Measurements from ENCODE around the gene KAT5.
"Not testable (repeated sequence)": the region's sequence is repeated elsewhere in the genome, so short reads cannot be mapped to it uniquely, and the experiment has no call there.

Gene KAT5

DNA sequence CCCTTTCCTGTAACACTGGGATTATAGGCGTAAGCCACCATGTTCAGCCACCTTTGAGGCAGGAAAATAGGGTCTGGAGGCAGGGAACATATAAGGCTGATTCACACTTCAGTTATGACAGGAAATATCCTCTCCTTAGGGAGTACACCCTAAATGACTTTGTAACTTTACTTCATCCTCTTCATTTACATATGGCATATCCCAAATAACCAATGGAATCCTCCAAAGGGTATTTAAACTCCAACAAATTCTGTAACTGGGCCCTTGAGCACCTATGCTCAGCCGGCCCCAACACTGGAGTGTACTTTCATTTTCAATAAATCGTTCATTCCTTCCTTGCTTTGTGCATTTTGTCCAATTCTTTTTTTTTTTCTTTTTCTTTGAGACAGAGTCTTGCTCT lies 1.6 kb upstream of the KAT5 start:
- no peak for DNase-seq

DNA sequence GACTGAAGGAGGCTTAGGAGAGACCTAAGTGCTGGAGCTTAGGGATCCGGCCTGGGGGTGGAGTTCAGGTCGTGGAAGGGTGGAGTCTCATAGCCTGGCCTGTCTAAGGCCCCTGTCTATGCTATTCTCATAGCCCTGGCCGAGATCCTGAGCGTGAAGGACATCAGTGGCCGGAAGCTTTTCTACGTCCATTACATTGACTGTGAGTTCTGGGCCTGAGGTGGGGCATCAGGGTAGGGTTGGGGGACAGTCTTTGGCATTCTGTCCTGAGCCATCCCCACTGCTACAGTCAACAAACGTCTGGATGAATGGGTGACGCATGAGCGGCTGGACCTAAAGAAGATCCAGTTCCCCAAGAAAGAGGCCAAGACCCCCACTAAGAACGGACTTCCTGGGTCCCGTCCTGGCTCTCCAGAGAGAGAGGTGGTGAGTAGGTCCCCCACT lies 603 bp downstream of the KAT5 start:
- DNase-seq, result no peak

DNA sequence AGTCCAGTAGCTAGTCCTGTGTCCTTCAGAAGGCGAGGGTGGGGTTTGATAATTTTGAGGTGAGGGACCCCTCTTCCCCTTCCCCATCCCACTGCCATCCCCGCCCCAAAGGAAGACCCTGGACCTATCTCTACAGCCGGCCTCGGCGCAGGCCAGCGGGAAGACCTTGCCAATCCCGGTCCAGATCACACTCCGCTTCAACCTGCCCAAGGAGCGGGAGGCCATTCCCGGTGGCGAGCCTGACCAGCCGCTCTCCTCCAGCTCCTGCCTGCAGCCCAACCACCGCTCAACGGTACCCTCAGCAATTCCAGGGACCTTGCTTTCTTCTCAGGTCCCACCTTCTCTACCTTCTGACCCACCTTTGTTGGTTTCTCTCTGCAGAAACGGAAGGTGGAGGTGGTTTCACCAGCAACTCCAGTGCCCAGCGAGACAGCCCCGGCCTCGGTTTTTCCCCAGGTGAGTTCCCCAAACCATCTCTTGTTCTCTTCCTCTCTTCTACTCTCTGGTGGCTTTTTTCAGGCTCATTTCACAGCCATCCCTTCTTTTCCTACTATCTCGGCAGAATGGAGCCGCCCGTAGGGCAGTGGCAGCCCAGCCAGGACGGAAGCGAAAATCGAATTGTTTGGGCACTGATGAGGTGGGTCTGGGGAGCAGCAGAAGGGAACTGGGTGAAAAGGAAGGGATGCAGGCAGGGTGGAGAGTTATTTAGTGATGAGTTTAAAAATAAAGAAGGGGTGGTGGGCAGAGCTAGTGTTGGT lies 1.3 kb downstream of the KAT5 start:
- no peak for DNase-seq

DNA sequence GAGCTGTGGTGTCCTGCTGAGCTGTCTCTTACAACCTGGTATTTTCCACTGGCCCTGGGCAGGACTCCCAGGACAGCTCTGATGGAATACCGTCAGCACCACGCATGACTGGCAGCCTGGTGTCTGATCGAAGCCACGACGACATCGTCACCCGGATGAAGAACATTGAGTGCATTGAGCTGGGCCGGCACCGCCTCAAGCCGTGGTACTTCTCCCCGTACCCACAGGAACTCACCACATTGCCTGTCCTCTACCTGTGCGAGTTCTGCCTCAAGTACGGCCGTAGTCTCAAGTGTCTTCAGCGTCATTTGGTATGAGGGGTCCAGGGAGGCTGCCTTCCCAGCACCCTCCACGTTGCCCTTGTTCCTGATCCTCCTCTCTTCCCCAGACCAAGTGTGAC lies 2.4 kb downstream of the KAT5 start:
- no peak for DNase-seq

DNA sequence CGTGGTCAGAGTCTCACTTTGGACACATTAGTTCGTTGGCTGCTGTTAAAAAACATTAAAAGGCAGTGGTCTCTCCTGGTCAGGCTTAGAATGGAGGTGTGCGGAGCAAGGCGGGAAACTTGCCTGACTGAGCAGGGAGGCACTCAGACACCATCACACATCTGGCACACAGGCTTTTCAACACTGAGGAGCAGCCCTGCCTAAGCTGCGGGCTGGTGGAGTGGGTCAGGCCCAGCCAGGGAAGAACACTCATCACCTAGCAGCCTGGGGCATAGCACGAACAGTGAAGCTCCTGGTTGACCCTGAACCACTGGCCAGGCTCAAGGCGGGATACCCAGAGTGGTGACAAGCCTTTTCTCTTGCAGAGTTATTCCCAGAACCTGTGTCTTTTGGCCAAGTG lies 4.2 kb downstream of the KAT5 start:
- DNase-seq, result no peak

DNA sequence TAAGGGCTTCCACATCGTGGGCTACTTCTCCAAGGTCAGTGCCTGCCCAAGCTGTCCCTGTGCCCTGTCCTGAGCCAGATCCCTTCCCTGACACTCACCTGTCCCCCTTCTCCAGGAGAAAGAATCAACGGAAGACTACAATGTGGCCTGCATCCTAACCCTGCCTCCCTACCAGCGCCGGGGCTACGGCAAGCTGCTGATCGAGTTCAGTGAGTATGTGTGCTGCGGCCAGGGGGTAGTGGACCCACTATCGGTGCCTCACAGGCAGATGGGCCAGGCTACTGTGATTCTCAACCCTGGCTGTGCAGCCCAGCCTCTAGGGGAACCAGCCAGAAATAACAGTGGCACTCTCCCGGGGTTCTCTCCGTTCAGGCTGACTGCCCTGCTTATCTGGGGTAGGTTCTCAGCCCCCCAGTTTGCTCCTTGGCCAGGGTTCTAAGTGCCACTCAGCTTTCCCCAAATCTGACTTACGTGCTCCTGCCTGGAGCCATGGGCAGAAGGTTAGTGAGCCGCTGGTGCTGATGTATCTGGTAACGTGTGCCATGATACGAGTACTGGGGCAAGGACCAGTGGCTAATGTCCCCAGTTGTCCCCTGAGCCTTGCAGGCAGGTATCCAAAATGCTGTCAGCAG lies 4.8 kb downstream of the KAT5 start:
- DNase-seq, result no peak

DNA sequence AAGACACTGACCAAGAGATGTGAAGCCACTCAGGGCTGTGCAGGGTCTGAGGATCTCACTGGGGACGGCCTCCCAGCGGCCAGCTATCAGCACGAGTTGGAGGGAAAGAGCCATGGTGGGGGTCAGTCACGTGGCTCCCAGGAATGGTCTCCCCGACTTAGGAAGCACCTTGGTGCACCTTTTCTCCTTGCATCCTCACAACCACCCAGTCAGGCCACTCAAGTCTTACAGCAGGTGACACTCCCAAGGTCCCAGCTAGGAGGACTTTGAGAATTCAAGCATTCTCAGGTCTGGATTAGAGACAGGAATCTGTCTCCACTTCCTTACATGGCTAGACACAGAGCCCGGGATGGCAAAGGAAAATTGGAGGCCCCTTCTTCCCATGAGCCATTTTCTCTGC lies 5.9 kb downstream of the KAT5 start:
- DNase-seq, result no peak

DNA sequence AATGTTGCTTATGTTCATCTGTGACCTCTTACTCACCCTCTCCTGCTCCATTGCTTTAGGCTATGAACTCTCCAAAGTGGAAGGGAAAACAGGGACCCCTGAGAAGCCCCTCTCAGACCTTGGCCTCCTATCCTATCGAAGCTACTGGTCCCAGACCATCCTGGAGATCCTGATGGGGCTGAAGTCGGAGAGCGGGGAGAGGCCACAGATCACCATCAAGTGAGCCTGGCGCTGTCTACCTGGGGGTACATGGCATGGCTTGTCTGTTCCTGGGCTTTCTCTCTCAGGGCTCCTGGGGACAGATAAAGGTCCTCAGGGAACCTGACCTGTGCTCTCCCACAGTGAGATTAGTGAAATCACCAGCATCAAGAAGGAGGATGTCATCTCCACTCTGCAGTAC lies 6.5 kb downstream of the KAT5 start:
- DNase-seq, result no peak

DNA sequence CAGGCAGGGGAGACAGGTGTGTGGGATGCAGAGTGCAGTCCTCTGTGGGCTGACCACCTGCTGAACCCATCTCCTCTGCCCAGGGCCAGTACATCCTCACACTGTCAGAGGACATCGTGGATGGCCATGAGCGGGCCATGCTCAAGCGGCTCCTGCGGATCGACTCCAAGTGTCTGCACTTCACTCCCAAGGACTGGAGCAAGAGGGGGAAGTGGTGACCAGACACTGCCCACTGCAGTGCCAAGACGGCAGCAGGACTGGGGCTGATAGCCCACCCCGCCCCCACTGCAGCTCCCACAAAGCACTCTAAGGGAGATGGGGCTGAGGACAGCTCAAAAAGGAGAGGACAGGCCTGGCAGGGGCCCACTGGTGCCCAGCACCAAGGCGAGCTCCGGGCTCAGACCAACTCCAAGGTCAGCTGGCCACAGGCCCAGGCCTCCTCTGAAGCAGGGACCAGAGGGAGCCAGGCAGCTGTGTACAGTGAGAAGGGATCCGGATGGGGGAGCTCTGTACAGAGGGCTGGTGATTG lies 7.0 kb downstream of the KAT5 start:
- no peak for DNase-seq

DNA sequence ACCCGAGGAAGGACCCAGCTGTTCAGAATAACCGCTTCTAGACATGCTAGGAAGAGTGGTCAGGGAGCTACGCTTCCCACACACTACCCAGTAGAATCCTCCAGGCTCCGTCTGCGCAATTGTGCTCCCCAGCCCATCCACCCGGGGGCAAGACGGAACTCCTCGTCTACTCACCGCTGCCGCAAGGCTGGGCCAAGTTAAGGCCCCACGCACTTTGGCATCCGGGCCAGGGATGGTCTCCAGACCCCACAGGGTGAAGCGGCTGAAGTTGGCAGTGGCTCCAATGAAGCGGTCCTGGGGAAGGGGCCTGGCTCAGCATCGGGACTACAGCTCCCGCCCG lies 7.8 kb downstream of the KAT5 start:
- peak; percentile 70 for DNase-seq

DNA sequence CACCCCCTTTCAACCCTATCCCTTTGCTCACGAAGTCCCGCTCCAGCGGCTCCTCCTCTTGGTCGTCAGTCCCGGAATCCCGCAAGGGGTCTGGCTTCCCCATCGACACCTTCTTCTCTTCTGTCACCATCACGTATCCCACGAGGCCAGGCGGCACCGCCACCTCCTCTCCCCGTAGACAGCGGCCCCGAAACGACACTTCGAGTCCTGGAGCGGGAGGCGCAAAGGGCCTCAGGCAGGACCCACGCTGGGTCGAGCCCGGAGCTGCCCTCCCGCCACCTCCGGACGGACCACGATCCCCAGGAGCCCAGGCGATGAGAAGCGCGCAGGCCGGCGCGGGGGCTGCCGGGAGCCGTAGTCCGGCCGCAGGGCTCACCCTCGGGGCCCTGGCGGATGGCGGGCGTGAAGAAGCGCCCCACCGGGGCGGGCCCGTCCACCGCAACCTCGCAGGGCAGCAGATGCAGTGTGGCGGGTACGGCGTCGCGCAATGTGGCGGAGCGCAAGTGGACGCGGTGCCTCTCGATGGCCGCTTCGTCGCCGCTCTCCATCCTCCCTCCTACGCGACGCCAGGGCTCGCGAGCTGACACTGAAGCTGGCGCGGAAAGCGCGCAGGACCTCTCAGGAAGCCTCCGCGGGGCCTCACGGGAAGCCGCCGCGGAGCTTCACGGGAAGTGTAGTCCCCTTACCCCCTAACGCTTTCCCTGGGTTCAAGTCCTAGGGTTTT lies 8.3 kb downstream of the KAT5 start, which contains the start of gene RNASEH2C:
Gene RNASEH2C, minus strand, starts transcription at position 588 of the 724 bp plus-strand sequence. Its CDS starts 40 bp downstream, at position 548.
- peak; percentile 90 for DNase-seq

DNA sequence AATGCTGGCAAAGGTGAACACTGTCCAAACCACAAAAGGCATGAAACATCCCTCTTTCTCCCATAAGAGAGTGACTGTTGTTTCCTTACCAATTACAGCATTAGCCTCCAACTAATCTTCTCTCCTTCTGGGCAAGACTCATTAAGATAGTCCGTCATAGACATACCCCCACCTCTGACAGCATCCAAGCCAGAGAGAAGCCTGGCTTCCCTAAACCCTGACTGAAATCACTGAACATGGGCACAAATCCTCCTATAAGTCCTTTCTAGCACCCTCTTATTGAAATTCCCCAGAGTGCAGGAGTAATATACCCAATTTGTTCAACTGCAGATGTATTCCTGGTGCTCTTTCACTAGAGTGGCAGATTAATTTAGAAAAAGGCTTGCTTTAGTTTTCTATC lies 10.2 kb downstream of the KAT5 start:
- no peak for DNase-seq

DNA sequence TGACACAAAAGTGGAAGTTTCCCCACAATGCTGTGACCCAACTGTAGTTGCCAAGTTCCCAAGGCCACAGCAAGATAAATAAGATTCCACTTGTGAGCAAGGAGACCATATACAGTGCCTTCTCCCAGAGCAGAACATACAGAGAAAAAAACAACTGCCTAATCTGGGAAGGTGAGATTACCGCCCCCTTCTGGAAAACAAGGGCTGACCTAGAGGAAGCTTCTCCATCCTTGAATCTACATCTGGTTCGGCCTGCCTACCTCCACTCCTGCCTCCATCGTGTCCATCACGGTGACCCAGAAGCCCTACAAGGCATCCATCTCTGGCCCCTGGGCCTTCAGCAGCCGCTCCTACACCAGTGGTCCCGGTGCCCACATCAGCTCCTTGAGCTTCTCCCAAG lies 14.6 kb downstream of the KAT5 start:
- DNase-seq, result no peak

DNA sequence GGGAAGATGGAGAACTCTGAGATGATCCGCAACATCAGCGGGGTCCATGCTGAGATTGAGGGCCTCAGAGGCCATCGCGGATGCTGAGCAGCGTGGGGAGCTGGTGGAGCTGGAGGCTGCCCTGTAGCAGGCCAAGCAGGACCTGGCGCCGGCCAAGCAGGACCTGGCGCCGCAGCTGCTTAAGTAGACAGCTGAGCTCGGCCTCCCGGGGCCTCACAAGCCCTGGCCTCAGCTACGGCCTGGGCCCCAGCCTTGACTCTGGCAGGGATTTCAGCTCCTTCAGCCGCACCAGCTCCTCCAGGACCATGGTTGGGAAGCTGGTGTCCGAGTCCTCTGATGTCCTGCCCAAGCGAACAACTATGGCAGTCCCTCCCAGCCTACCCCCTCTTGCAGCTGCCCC lies 15.8 kb downstream of the KAT5 start:
- no peak for DNase-seq

DNA sequence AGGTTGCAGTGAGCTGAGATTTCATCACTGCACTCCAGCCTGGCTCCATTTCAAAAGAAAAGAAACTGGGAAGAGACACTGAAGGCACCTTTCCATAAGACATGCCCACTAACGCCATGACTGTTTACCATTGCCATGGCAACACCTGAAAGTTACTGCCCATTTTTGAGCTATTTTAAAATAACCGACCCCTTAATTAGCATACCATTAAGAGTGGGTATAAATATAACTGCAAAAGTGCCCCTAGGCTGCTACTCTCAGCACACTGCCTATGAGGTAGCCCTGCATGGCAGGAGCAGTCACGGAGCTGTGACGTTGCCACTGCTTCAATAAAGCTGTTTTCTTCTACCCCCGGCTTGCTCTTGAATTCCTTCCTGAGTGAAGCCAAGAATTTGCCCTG lies 18.4 kb downstream of the KAT5 start:
- no peak for DNase-seq

DNA sequence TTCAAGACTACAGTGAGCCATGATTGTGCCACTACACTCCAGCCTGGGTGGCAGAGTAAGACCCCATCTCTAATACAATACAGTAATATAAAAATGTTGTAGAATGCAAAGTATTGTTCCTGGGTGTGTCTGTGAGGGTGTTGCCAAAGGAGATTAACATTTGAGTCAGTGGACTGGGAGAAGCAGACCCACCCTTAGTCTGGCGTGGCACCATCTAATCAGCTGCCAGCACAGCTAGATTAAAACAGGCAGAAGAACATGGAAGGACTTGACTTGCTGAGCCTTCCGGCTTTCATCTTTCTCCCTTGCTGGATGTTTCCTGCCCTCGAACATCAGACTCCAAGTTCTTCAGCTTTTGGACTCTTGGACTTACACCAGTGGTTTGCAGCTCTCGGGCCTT lies 23.1 kb downstream of the KAT5 start:
- not testable (repeated sequence) for DNase-seq

DNA sequence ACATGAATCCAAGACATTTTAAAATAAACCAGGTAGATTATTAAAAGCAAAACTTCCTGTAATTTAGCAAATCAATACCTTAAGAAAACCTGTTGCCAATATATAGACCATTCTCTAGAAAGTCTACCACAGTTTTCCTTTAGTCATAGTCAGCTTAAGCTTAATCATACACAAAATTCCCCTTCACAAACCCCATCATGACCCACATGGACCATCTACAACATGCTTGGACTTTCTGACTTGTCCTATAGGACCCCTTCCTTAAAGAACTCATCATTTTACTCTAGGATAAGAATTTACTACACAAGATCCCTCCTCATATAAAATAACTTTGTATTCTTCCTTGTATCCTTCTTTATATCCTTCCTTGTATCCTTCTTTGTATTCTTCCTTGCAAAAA lies 24.8 kb downstream of the KAT5 start:
- no peak for DNase-seq

DNA sequence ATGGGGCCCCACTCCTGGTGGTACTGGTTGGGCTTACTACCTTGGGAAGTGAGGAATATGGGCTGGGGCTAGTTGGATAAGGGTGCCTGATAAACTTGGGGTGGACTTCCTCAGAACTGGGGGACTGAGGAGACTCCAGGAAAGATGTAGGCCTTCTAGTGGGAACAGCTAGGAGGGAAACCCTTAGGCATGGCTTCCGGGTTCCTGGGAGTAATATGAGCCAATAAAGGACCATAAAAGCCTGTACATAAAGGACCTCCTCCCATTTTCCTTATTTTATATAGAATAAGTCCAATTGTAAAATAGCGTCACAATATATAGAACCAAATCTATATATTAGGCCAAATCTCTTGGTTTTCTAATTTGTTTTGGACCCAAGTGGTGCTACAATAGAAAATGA lies 27.0 kb downstream of the KAT5 start:
- no peak for DNase-seq

DNA sequence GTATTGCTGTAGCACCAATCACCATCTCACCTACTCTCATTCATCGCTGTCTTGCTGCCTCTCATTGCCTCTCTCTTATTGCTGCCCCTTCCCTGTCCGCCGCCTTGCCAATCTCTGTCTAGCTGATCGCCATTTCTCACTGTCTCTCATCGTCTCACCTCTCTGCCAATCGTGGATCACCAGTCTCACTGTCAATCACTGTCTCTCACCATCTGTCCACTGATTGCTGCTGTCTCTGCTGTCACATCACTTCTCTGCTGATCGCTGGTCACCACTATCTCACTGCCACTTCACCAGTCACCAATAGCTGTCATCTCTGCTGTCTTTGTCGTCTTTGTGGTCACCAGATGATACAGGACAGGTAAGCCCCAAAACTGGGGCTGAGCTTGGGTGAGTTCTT lies 29.1 kb downstream of the KAT5 start:
- no peak for DNase-seq

DNA sequence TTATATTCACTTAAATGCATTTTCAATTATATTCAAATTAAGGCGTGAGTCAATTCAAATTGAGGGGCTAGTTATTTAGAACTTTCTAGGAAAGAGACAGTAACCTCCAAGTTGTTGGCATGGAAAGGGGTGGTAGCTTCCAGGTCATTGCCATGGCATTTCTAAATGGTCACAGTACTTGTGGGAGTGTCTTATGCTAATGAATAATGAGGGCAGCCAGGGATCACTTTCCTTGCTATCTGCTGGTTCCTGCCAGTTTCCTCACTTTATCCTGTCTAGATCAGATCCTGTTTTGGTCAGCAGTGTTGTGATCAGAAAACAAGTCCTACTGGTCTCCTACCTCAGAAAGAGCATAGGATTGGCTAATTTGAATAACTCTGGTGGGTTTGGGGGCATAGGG lies 30.3 kb downstream of the KAT5 start:
- no peak for DNase-seq

DNA sequence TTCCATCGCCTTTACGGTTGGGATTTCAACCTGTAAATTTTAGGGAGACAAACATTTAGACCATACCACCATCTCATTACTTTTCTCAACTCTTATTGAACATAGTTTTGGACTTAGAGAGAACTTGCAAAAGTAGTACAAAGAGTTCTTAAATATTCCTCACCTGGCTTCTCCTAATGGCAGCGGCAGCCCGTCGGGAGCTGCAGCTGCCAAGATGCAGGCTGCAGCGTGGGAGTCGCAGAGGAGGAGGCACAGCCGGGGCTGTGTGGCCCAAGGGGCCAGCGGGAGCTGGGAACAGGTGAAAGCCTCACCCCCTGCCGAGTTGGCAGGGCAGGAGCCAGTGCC lies 31.6 kb downstream of the KAT5 start:
- no peak for DNase-seq

DNA sequence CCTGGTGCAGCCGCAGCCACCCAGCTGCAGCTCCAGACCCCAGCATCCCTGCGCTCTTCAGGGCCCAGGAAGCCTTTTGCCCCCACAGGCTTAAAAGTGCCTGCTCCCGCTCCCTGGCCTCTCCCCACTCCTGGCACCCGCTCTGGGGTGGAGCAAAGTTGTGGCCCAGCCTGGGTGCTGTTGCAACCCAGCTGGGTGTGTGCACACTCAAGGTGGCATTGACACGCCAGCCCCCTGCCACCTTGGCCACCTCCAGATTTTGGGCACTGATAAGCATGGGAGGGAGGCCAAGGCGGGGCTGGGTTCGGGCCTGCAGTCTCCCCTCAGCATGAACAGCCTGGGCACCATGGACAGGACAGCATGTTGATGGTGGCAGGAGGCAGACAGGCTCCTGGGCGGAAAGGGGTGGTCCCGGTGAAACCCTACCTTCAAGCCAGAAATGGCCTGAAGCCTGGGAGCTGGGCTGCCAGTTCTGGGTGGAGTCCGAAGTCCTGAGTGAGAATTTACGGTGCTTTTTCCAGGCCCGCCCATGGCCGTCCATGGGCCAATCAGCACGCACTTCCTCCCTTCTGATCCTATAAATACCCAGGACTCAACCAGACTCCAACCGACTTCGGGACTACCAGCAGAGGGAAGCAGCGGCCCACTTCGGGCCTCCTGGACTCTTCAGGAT lies 32.1 kb downstream of the KAT5 start:
- no peak for DNase-seq

DNA sequence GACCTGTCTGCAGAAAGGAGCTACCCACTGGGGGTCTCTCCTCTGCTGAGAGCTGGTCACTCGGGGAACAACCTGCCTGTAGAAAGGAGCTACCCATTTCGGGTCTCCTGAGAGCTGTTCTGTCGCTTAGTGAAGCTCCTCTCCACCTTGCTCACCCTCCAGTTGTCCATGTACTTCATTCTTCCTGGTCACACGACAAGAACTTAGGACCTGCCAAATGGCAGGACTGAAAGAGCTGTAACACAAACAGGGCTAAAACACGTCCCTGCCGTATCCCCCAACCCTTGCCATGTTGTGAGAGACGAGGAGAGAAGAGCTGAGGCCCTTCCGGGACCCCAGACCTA lies 32.6 kb downstream of the KAT5 start:
- no peak for DNase-seq

DNA sequence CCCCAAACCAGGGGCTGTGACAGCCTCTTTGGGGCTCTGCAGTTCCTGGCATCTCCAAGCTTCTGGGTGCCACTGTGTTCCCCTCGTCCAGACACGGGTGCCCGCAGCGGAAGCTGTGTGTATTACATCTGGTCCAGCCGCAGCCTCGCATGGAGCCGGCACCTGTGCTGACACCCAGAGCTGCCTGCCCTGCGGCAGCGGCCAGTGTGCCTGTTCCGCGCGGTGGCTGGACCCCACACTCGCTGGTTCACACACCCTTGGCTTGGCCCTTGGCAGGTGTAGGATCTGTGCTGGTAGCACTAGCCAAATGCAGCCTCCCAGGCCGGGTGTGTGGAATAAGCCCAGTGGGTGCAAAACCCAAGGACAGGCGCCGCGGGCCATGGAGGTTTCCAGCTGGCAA lies 33.0 kb downstream of the KAT5 start:
- DNase-seq, result no peak

Measured in KG1 (cell line).